ENCODE measurements around the gene ATG10. TPM values are rescaled to one million over a fixed set of nuclear protein-coding genes. Genes with fewer than 3 reads are reported as not detected.
A peak's percentile ranks its signal among the peaks of the same experiment; 100 is the strongest.

ATG10 gene
- total and polyA plus RNA-seq, 2 of the 8 experiments (the other 6 are each of a cell fraction or from before 2014, with no cell fraction given), result 3.7 to 8.8 TPM

GRCh38 chr5:82290908-82291307 lies 319.1 kb downstream of the ATG10 start:
- H3K4me1 ChIP-seq (replicated peaks in 1 of 4; ENCODE audit: control insufficient read depth in 3 of 4, insufficient read depth in 4 of 4, low read length in 3 of 4), result peaks cover 8 to 18% (median 12%) of the 10 kb centered on the region in 4 experiments; a peak in 6 of 7 replicates
- H2AK5ac ChIP-seq (ENCODE audit: low read depth, low read length), result 0 out of 2 replicates have a peak overlapping the region, but pooled peaks have one; percentile 83
- peaks cover 0 to 1% (median 0%) of the 10 kb centered on the region in 4 experiments; a peak in 4 of 7 replicates for H3K27me3 ChIP-seq (replicated peaks in 1 of 4; ENCODE audit: control insufficient read depth in 3 of 4, extremely low read depth in 1 of 4, insufficient read depth in 3 of 4, low read length in 3 of 4)
- no peaks in the 10 kb centered on the region for H3K9me3 ChIP-seq (ENCODE audit: insufficient read depth in 2 of 2, low read depth in 1 of 2, low read length in 1 of 2)
- ChIA-PET CTCF (ENCODE audit: partially characterized antibody) (interaction anchor here (0.7 to 2.3 kb wide), 3 partner anchors 17 to 1192 kb away, joined by 3 to 11 read pairs (median 4); no protein-coding TSS in a partner anchor), POLR2A (ENCODE audit: partially characterized antibody) (interaction anchor here (6.0 to 7.6 kb wide), 2 partner anchors 12 to 17 kb away, joined by 55 to 120 read pairs; partner anchors contain the start of gene RPS23)
- H4K5ac ChIP-seq (ENCODE audit: insufficient read length, low read depth, low read length), result no peak overlapping the region
- 70% methylated on average over 6 of the region's 6 CpGs; no CpG with 5 or more reads in 1 of the 2 experiments for WGBS, 2 experiments (ENCODE audit: extremely low coverage in 1 of 2, insufficient coverage in 1 of 2, insufficient read length in 1 of 2, insufficient replicate concordance in 2 of 2, low coverage in 1 of 2, low lambda C conversion rate in 2 of 2, missing lambda C conversion rate in 1 of 2)
- 0 out of 2 replicates have a peak, but pooled peaks cover 2% of the 10 kb centered on the region for H3K23me2 ChIP-seq (ENCODE audit: low read depth, low read length)
- no peaks in the 10 kb centered on the region for H4K20me1 ChIP-seq (replicated peaks in 1 of 2; ENCODE audit: control insufficient read depth in 1 of 2, insufficient read depth in 2 of 2, low read length in 2 of 2)
- no peaks in the 10 kb centered on the region; the same call in 1 of the 2 replicates for H3K79me1 ChIP-seq (ENCODE audit: low read depth, low read length)
- H2BK5ac ChIP-seq (ENCODE audit: low read depth, low read length), result no peak overlapping the region
- no peak overlapping the region for H4K8ac ChIP-seq (ENCODE audit: extremely low read depth, insufficient read depth, low read length)
- H2BK120ac ChIP-seq (replicated peaks; ENCODE audit: low read depth, low read length), result no peak overlapping the region
- H4K91ac ChIP-seq (replicated peaks; ENCODE audit: insufficient read length, low read length), result no peak overlapping the region
- 0 out of 2 replicates have a peak overlapping the region, but pooled peaks have one; percentile 13 for H2BK20ac ChIP-seq (ENCODE audit: low read length)
- H3K4ac ChIP-seq (replicated peaks; ENCODE audit: insufficient read length, low read depth, low read length), result no peak overlapping the region
- H3K23ac ChIP-seq (ENCODE audit: insufficient read length), result no peak overlapping the region
- H3K79me2 ChIP-seq (ENCODE audit: control insufficient read depth in 1 of 2, insufficient read depth in 2 of 2, low read length in 2 of 2), result no peaks in the 10 kb centered on the region
- H2BK12ac ChIP-seq (ENCODE audit: low read depth, low read length), result no peak overlapping the region
- H2AFZ ChIP-seq (ENCODE audit: low read length), result no peak overlapping the region
- no peaks in the 10 kb centered on the region for H3K36me3 ChIP-seq (ENCODE audit: control insufficient read depth in 2 of 4, insufficient read depth in 4 of 4, low read length in 3 of 4)
- H3K14ac ChIP-seq (ENCODE audit: insufficient read length), result no peak overlapping the region
- DNase-seq (ENCODE audit: low read depth in 1 of 2, low spot score in 2 of 2), result no peak
- H3K4me2 ChIP-seq (ENCODE audit: insufficient read depth in 1 of 2, low read depth in 2 of 2, low read length in 2 of 2), result no peak overlapping the region
- no peak overlapping the region for H3K18ac ChIP-seq (ENCODE audit: extremely low read depth, low read length)
- H3K9ac ChIP-seq (replicated peaks in 1 of 4; ENCODE audit: extremely low read depth in 1 of 4, low read depth in 3 of 4, low read length in 3 of 4), result no peak overlapping the region
- no peak overlapping the region for H3K56ac ChIP-seq (replicated peaks; ENCODE audit: insufficient read length, low read depth, low read length)
- peak overlapping the region; percentile 93 for H2BK15ac ChIP-seq (ENCODE audit: low read length)
- FAIRE-seq, result no peak
- H3K4me3 ChIP-seq (ENCODE audit: extremely low read depth in 1 of 4, insufficient read depth in 2 of 4, low read depth in 3 of 4, low read length in 4 of 4), result no peak overlapping the region
- H3K27ac ChIP-seq (ENCODE audit: low read depth, low read length), result no peak overlapping the region
- TF ChIP-seq TBP (IDR thresholded peaks at IDR 0.05; ENCODE audit: low read depth, low read length) (no peak), MAX (IDR thresholded peaks at IDR 0.05) (no peak), NANOG (IDR thresholded peaks at IDR 0.05; ENCODE audit: insufficient read depth, low read depth, low read length, poor library complexity, severe bottlenecking) (no peak), RXRA (IDR thresholded peaks at IDR 0.05; ENCODE audit: insufficient read depth, low read depth, low read length) (no peak), POU5F1 (IDR thresholded peaks at IDR 0.05; ENCODE audit: low read depth, low read length) (no peak), EP300 (IDR thresholded peaks at IDR 0.05; ENCODE audit: borderline replicate concordance in 1 of 2, low read depth in 2 of 2, low read length in 2 of 2) (no peak), FOSL1 (IDR thresholded peaks at IDR 0.05; ENCODE audit: insufficient read depth, low read depth, low read length) (no peak), SIN3A (conservative IDR thresholded peaks at IDR 0.05 in 1 of 2, IDR thresholded peaks at IDR 0.05 in 1 of 2; ENCODE audit: low read depth in 1 of 2, low read length in 2 of 2) (no peak), ATF2 (IDR thresholded peaks at IDR 0.05; ENCODE audit: low read length) (no peak), CBX8 (IDR thresholded peaks at IDR 0.05; ENCODE audit: borderline replicate concordance, low read depth, low read length) (no peak)

All from H1 (cell line).